MCF 10A (cell line): Measurements from ENCODE around the gene MYO16. TPM values are rescaled to one million over a fixed set of nuclear protein-coding genes. Genes with fewer than 3 reads are reported as not detected.

Experiments
- Bru-seq: library from RNA; stranded (reverse); fragments of 400-500 nt; gene quantifications from one replicate; lab custom pipeline; 2021; lab: Mats Ljungman, UMichigan
- BruChase-seq, 2 experiments: library from RNA; stranded (reverse); fragments of 400-500 nt; gene quantifications; one replicate each; lab custom pipeline; 2021; lab: Mats Ljungman, UMichigan
- BruUV-seq: library from RNA; stranded (reverse); fragments of 400-500 nt; replicated peaks from 2 replicates; lab custom pipeline; 2021; lab: Mats Ljungman, UMichigan
- CTCF ChIA-PET: fragments of 300-600 bp; sonication (Branson Sonifier 250); formaldehyde crosslinking; extraction: SDS; loops from one replicate; lab custom pipeline; 2021; ENCODE audit warnings: antibody characterized with exemption, inconsistent platforms; lab: Yijun Ruan, JAX
- POLR2A ChIA-PET: fragments of 300-600, 350-650 bp; sonication (Branson Sonifier 250); formaldehyde crosslinking; extraction: SDS; loops from one replicate; lab custom pipeline; 2020; ENCODE audit warnings: antibody characterized with exemption, inconsistent platforms; lab: Yijun Ruan, JAX
- DNase-seq: peaks from one replicate; pipeline ENCODE4 v3.0.0-alpha.2; 2018; ENCODE audit not compliant: unreplicated experiment
- H3K27ac Mint-ChIP-seq: one replicate; pipeline ENCODE4 v1.8.0; 2022; ENCODE audit warnings: mild to moderate bottlenecking, low read depth, mixed read lengths; ENCODE audit not compliant: unreplicated experiment
- H3K27me3 Mint-ChIP-seq: one replicate; pipeline ENCODE4 v1.8.0; 2022; ENCODE audit warnings: mixed read lengths; ENCODE audit not compliant: insufficient read depth, unreplicated experiment
- H3K36me3 Mint-ChIP-seq: one replicate; pipeline ENCODE4 v1.8.0; 2022; ENCODE audit warnings: mild to moderate bottlenecking, moderate library complexity, mixed read lengths; ENCODE audit not compliant: insufficient read depth, unreplicated experiment
- H3K4me1 Mint-ChIP-seq: one replicate; pipeline ENCODE4 v1.8.0; 2022; ENCODE audit warnings: mixed read lengths; ENCODE audit not compliant: insufficient read depth, unreplicated experiment
- H3K4me3 Mint-ChIP-seq: one replicate; pipeline ENCODE4 v1.8.0; 2022; ENCODE audit warnings: mild to moderate bottlenecking, moderate library complexity, mixed read lengths; ENCODE audit not compliant: unreplicated experiment
- H3K9me3 Mint-ChIP-seq: one replicate; pipeline ENCODE4 v1.8.0; 2022; ENCODE audit warnings: mixed read lengths; ENCODE audit not compliant: unreplicated experiment
- CTCF ChIP-seq: fragments of 200-600 bp; IDR thresholded peaks from one replicate; pipeline ENCODE4 v1.8.0; 2022; ENCODE audit warnings: antibody characterized with exemption, mild to moderate bottlenecking; ENCODE audit not compliant: unreplicated experiment
- intact Hi-C: fragments of 100-400 bp; cut with micrococcal nuclease; formaldehyde crosslinking; loops from 2 replicates; pipeline ENCODE4 v1.14.1; 2022
- long read RNA-seq: library from polyadenylated mRNA; stranded (forward); transcript quantifications from one replicate; pipeline ENCODE4 v2.0.0, GENCODE V29; 2022
- total RNA-seq: library from RNA; stranded (reverse); gene quantifications from 2 replicates; pipeline ENCODE4 v1.2.3, GENCODE V29; 2022

Gene MYO16
- not detected in 2 replicates for total RNA-seq
- percentile 7 among the genes with signal in this experiment for Bru-seq, nascent RNA
- percentile 4 among the genes with signal in this experiment for BruChase-seq, experiment 1, labeled RNA remaining after a 6-hour chase
- BruChase-seq, experiment 2, labeled RNA remaining after a 2-hour chase, result percentile 6 among the genes with signal in this experiment
- long read RNA-seq, partial matches to known transcripts, result 2 of 12 reads
- long read RNA-seq, other reads (novel, unspliced or antisense), result 10 of 12 reads

GRCh38 chr13:108629181-108629752 lies at the start of gene MYO16:
Gene MYO16 (plus strand): TSS chr13:108629611. CDS start chr13:108629845, 234 bp downstream.
- Mint-ChIP-seq H3K36me3 (no peaks in the 10 kb centered on the region), H3K27me3 (peaks cover 69% of the 10 kb centered on the region), H3K27ac (no peak within 1 kb of the TSS), H3K9me3 (no peaks in the 10 kb centered on the region), H3K4me3 (no peak within 1 kb of the TSS), H3K4me1 (no peaks in the 10 kb centered on the region)
- no peak for DNase-seq
- no TSS peak for BruUV-seq
- ChIA-PET CTCF (interaction anchor here (0.6 to 1.4 kb wide), 3 partner anchors 21 to 266 kb away, joined by 3 to 6 read pairs (median 3); no protein-coding TSS in a partner anchor), POLR2A (no interaction called here)
- TF ChIP-seq CTCF, result no peak
- intact Hi-C loops, result no loop called here

GRCh38 chr13:108586826-108587225 lies 42.6 kb upstream of the MYO16 start:
- Mint-ChIP-seq H3K27ac (no peak overlapping the region), H3K4me3 (no peak overlapping the region), H3K4me1 (no peaks in the 10 kb centered on the region), H3K9me3 (no peaks in the 10 kb centered on the region), H3K36me3 (no peaks in the 10 kb centered on the region), H3K27me3 (peaks cover 85% of the 10 kb centered on the region)
- BruUV-seq, result no TSS peak
- intact Hi-C loops, result no loop called here
- DNase-seq, result no peak
- no peak for TF ChIP-seq CTCF
- ChIA-PET POLR2A (no interaction called here), CTCF (no interaction called here)

GRCh38 chr13:108588516-108588915 lies 40.9 kb upstream of the MYO16 start:
- BruUV-seq, result no TSS peak
- CTCF ChIA-PET, result no interaction called here
- Mint-ChIP-seq H3K27me3 (peaks cover 83% of the 10 kb centered on the region), H3K4me1 (no peaks in the 10 kb centered on the region), H3K9me3 (no peaks in the 10 kb centered on the region), H3K27ac (no peak overlapping the region), H3K4me3 (no peak overlapping the region), H3K36me3 (no peaks in the 10 kb centered on the region)
- TF ChIP-seq CTCF, result no peak
- no peak for DNase-seq
- POLR2A ChIA-PET, result no interaction called here
- intact Hi-C loops, result no loop called here

- intact Hi-C loops, result no loop called here
- H3K4me1 Mint-ChIP-seq, result no peaks in the 10 kb centered on the region
- BruUV-seq, result no TSS peak
Measured at GRCh38 chr13:108594153-108594552, 35.3 kb upstream of the MYO16 start.

More at GRCh38 chr13:108594153-108594552, 35.3 kb upstream of the MYO16 start:
- H3K27ac Mint-ChIP-seq, result no peak overlapping the region
- no peaks in the 10 kb centered on the region for H3K9me3 Mint-ChIP-seq
- ChIA-PET POLR2A (no interaction called here), CTCF (interaction anchor here (0.5 to 1.3 kb wide), 2 partner anchors 16 to 302 kb away, joined by 4 to 6 read pairs; no protein-coding TSS in a partner anchor)
- H3K4me3 Mint-ChIP-seq, result no peak overlapping the region
- H3K36me3 Mint-ChIP-seq, result no peaks in the 10 kb centered on the region
- TF ChIP-seq CTCF, result no peak
- no peak for DNase-seq
- peaks cover 81% of the 10 kb centered on the region for H3K27me3 Mint-ChIP-seq
